ENCODE data around the gene CYP21A2.

CYP21A2 gene

DNA sequence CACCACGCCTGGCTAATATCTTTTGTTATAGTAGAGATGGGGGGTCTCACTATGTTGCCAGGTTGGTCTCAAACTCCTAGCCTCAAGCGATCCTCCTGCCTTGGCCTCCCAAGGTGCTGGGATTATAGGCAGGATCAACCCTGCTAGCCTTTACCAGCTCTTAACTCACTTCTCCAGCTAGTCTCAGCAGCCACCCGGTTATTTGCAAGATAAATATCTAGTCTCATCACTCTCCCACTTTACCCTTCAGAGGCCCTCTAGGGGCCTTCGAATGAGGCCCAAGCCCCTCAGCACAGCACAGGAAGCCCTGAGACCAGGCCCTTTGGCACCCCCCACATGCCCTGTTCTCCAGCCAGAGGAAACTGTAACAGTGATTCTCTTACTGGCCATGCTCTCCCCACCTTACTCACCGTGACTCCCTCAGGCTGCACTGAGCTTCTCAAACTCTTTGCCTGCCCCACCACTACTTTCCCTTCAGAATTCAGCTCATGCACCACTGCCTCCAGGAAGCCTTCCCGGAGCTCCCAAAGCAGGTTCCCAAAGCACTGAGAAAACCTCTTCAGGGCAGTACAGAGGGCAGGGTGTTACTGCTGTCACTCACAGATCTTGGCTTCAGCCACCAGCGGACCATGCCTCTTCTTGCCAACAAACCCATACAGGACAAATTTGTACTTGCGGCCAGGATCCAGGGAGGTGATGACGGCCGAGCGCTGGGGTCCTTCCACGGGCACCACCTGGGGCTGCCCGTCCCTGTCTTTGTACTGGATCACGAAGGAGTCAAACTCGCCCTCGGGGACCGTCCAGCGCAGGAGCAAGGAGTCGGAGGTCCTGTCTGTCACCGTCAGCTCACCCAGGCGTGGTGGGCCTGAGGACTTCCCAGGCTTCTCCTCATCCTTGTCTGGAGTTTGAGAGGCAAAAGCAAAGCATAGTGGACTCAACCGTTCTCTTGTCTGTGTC, 45.9 kb downstream of the CYP21A2 start:
- no peak for DNase-seq

DNA sequence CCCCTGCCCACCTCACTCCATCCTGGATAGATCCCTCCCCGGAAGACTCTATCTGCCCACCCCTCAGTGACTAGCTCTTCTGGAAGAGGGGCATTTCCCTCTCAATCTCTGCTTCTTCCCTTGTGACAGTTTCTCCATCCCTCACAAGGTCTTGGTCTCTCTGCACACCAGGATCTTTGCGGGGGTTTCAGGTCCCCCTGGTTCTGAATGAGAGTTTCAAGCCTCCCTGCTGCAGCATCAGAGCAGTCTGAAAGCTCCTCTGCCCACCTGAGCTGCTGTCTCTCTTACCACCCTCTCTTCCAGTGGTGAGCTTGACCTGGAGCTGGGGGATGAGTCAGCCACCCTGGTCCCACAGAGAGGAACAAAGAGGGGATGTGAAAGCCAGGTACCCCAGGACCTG, 46.6 kb downstream of the CYP21A2 start:
- no peak for DNase-seq

DNA sequence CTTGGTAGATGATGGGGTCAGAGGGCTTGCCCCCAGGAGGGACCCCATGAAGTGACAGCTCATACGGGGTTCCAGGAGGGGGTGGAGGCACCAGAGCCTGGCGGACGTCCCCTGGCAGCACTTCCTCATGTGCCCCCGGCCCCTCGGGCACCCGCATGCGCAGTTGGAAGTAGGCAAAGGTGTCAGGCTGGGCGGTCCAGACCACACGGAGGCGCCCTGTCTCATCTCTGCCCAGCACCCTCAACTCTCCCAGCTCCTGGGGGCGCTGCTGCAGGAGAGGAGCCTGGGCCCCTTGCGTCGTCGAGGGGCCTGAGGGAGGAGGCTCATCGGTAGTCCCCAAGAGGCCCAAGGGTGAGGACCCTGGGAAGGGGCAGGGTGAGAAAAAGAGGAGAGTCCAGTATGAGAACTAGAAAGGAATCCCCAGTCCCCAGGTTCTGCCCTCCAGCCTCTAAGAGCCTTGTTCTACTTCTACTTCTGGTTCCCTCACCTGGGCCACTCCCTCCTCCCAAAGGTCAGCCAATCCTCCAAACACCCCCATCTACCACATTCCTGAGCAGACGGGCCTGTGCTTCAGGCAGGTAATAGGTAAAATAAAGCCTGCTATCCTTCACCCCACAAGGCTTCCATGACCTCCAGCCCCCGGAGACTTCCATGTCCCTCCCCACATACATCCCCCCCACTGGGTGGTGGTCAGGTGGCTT, 47.7 kb downstream of the CYP21A2 start:
- no peak for DNase-seq

DNA sequence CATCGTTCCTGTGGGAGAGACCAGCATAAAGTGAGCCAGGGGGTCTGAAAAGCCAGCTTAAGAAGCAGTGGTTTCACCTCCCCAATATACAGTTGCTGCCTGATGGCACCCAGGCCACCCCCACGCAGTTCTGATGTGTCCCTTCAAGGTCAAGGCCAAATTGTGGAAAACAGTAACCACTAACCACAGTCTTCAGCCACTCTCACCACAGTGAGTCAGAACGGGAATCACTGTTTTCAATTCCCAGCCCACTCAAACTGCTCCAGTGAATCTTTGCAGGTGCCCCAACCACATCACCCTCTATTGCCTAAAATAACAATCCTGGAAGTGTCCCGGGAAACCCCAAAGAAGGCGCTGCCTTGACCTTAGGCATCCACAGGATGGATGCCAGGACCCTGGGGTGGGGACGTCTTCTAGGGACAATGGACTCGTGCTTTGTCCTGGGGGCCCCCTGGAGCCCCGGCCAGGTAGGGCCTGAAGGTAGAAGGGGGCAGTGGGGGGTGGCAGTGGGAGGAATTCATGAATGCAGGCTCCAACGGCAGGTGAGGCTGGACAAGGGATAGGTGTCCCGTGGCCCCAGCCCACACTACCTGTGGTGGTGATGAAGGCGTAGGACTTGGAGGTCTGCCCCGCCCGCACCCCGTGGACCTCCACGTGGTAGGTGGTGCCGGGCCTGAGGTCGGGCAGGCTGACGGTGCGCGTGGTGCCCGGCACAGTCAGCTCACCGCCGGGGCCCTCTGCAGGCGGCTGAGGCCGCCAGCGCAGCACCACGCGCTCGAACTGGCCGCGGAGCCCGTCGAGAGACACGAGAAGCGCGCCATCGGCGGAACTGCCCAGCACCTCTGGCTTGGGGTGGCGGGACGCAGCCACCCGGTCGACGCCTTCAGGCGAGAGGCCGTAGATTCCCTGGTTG, 48.7 kb downstream of the CYP21A2 start:
- no peak for DNase-seq

DNA sequence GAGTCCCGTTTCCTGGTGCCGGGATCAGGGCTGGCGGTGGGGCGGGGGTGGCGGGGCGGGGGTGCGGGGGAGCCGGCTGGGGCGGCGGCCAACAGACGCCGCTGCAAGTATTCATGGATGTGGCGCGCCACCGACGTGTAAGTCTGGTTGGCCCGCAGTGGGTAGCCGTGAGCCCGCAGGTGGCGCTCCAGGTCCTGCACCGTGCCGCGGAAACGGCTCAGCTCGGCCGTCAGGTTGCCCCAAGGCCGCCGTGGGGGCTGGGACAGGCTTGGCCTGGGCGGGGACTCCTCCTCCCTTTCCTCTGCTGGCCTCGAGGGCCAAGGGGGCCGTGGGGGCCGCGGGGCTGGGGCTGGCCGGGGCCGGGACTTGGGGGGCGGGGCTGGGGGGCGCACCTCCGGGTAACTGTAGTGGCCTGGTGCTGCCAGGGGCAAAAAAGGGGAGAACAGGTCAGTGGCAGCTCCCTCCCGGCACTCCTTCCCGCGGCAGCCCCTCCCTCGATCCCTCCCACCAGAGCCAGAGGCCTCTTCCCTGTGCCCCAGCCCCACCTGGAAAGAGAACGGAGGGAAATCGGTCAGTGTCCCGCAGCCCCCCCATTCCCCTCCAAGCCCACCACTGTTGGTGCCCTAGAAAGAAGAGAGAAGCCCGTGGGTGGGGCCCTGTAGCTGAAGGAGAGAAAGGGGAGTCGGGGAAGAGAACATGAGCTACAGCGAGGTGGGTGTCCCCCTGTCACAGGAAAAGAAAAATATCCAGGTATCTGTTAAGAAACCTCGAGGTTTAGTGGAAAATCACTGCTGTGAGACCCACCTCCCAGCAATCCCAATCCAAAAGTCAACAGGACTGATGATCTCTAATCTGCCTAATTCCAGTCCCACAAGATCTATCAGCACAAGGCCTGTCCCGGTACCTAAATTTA, 49.6 kb downstream of the CYP21A2 start:
- DNase-seq, result peak in 1 of 2 experiments; percentile 12

DNA sequence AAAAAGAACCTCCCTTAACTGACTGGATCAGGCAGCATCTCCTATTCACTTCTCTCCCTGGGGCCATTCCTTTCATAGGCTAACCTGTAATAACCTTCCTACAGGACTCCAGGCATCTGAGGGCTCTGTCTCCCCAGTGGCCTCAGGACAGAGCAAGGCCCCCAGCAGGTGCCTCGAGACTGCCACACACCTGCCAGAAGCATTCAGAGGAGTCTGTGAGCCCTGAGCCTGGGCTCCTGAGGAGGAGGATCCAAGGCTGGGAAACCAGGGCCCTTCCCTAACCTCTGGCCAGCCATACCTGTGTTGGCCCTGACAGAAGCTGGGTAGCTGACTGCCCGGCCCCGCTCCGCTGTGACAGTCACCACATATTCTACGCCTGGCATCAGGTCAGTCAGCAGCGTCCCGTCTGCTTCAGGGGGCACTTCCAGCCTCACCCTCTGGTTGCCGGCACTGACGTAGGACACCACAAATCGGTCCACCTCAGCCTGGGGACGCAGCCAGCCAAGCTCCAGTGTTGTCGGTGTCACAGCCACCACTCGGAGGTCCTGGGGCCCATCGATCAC, 50.4 kb downstream of the CYP21A2 start:
- DNase-seq, result no peak

DNA sequence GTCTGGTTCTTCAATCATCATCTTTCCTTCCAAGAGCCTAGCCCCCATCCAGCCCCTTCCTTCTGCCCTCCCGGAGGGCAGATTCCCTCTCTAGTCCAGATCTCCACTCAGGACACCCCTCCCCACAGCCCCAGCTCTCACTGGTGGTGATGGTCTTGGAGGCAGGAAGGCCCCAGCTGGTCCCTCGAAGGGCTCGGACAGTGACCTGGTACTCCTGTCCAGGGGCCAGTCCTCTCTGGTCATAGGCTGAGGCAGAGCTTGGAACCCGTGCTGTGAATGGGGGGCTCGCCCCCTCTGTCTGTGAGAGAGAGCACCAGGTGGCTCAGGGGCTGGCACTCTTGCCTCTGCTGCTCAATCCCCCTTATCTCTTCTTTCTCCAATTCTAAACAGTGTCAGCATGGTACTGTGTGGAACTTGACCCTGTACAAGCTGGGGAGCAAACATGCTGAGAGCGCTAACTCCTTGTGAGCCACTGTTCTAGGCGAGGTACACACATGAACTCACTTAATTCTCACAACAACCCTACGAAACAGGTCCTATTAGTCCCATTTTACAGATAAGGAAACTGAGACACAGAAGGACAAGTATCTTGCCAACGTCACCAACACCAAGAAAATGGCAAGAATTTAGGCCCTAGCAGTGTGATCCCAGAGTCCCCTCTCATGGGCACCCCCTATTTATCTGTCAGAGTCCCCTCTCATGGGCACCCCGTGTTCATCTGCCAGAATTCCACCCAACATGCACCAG, 51.0 kb downstream of the CYP21A2 start:
- no peak for DNase-seq
